ENCODE results near the gene DENND2C.

DENND2C gene

DNA sequence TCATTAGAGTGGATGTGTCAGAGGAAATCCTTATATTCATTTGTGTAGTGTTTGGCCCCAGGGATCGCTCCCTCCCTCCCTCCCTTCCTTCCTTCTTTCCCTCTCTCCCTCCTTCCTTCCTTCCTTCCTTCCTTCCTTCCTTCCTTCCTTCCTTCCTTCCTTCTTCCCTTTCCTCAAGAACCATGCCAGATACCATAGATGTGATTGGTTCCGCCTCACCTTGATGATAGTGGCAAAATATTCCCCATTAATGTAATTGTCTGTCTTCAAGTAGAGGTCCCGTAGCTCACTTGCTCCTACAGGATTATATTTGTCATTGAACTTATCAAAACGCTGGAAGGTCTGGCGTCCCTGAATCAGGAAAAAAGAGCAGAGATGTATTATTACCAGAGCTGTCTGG is 7.8 kb upstream of the DENND2C start:
- no peak for DNase-seq

DNA sequence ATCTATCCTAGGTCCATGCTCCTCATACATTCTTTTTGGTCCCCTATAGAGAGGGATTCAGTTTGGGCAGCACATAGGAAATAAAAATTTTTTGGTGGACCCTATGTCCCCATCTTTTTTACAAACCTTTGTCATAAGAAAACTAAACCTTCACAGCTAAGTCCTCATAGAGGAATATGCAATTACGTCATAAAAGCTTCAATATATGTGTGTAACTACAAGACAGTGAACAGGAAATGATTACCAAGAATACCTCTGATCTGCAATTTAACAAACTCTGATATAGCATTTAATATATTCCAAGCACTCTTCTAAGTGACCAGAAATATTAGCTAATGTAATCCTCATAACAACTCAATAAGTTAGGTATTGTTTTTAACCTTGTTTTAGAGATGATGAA is 6.3 kb upstream of the DENND2C start:
- no peak for DNase-seq

- no peak for DNase-seq
Measured at GRCh38 chr1:114671939-114672275, 2.1 kb upstream of the DENND2C start.

DNA sequence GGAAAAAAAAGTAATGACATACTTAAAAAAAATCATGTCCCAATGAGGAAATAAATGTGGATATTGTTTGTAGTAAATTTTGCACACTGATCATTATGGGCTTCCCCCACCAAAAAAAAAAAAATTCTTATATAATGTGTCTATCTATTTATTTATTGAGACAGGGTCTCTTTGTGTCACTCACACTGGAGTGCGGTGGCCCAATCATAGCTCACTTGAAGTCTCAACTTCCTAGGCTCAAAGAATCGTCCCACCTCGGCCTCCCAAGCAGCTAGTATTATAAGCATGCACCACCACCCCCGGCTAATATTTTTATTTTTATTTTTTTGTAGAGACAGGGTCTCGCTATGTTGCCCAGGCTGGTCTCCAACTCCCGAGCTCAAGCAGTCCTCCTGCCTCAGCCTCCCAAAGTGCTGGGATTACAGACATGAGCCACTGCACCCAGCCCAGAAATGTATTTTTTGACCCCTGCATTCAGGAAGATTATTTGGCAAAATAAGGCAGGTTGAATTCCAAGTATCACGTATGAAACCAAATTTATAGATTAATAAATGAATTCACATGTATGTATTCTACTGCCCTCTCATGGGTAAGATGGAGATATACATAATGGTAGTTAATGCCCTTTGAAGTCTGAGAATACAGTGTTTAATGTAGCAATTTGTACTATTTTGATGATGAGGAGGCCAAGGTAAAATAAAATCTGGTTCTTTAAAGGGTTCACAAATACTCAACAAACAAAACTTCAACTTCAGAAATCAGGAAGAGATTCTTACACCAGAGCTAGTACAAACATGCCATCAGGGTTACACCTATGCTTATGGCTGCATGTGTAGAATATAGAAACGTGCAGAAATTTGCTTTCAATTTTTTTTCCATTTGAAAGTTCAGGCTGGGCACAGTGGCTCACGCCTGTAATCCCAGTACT is 1.4 kb upstream of the DENND2C start:
- DNase-seq, result no peak

DNA sequence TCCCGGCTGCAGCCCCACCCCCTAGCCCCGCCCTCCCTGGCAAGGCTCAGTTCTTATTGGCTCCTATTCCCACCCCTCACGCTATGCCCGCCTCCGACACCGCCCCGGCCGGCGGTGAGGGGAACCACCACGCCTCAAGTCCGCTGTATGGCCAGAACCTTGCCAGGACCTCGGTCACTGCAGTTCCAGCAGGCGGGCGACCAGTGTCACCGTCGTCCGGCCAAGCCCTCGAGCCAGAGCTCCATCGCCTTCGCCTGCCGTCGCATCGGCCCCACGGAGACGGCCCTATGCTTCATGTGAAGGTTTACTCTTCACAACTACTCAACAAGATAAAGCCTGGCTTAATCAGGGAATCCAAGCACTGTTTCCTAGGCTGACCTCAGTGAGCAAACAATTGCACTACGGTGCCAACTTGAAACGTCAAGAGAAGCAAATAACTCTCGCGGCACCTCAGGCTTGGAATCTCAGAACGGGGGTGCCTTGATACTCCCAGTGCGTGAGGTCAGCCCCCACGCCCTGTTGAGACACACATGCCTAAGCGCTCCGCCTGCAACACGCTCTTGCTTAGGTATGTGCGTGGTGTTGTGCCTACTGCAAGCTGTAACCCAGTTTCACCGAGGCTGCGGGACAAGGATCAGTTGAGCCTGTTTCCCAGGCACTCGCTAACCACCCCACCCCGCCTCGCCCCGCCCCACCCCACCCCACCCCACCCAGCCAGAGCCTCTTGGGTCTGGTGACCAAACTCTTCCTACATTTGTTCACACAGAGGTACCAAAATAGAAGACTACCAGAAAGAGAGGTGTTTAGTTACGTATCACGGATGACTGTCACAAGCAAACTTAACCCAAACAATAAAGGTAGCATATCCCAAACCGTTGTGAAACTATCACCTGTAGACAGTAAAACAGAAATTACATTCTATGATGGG is 498 bp upstream of the DENND2C start:
- peak; percentile 98 for DNase-seq

GRCh38 chr1:114668784-114669561 is 876 bp downstream of the DENND2C start:
- no peak for DNase-seq

GRCh38 chr1:114668373-114668772 is 1.5 kb downstream of the DENND2C start:
- DNase-seq, result no peak

GRCh38 chr1:114666954-114667353 is 2.9 kb downstream of the DENND2C start:
- DNase-seq, result no peak

DNA sequence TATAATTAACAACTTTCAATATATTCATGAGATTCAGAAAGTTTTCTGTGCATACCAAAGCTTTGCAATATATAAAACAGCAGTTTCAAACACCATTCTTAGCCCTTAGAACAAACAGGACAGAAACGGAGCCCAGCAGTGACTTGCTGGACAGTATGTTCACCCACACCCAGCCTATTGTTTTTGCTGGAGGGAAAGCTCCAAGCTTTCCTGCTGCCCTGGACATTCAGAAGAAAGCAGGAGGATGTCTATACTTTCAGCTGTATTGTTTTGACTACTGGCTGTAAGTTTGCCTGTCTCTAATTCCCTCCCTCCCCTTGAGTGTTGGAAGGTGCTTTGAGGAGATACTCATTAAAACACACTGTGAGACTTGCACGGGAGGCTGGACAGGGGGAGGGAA is 9.6 kb downstream of the DENND2C start:
- no peak for DNase-seq

DNA sequence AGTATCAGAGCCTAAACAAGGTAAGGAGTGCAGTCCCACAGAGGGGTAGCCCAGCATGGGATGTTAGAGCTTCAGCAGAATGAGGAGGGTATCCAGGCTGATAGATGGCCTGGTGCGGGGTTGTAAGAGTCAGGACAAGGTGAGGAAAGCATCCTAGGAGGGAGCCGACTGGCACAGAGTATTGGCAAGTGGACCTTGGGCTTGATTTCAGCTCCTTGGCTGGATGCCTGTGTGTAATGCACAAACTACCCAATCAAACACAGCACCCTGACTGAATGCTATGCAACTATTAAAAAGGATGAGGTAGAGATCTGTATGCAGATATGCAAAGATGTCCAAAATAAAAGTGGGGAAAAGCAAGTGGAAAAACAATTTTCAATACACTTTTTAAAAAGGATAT is 18.0 kb downstream of the DENND2C start:
- no peak for DNase-seq

GRCh38 chr1:114648503-114648902 is 21.3 kb downstream of the DENND2C start:
- DNase-seq, result no peak

DNA sequence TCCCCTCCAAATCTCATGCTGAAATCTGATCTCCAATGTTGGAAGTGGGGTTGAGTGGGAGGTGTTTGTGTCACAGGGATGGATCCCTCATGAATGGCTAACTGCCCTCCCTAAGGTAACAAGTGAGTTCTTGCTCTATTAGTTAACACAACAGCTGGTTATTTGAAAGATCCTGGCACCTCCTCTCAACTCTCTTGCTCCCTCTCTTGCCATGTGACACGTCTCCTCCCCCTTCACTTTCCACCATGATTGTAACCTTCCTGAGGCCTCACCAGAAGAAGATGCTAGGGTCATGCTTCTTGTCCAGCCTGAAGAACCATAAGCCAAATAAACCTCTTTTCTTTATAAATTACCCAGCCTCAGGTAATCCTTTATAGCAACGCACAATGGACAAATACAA is 28.5 kb downstream of the DENND2C start:
- no peak for DNase-seq

- no peak for DNase-seq
Measured at GRCh38 chr1:114638910-114639309, 30.9 kb downstream of the DENND2C start.

DNA sequence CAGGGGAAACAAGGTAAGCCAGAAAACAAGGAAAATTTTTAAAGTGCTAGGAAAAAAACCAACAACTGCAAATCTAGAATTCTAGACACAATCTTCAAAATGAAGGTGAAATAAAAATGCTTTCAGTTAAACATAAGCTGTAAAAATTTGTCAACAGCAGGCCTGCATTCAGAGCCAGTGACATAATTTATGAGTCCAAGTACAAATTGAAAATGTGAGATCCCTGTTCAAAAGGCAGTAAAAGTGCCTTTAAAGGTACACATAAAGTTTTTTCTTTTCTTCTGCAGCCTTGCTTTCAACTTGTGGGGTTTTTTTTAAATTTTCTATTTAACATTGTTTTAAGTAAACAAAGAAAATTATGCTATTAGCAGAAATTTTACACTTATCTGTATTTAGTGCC is 37.4 kb downstream of the DENND2C start:
- DNase-seq, result no peak

DNA sequence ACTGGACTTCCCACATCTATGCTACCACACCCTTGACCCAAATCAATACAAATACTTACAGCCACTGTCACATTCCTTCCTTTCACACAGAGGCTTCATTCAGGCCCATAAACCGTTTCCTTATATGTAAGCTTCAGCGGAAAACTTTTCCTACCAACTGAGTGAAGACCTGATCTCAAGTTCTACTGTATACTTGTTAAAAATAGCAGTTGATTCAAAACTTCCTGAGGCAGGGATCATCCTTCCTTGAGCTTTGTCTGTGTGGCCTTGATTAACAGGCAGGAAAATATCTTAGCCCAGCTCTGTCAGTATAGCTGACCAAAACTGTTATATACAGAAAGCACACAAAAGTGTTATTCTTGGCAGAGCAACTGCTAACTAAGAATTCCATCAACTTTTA is 42.7 kb downstream of the DENND2C start:
- no peak for DNase-seq

DNA sequence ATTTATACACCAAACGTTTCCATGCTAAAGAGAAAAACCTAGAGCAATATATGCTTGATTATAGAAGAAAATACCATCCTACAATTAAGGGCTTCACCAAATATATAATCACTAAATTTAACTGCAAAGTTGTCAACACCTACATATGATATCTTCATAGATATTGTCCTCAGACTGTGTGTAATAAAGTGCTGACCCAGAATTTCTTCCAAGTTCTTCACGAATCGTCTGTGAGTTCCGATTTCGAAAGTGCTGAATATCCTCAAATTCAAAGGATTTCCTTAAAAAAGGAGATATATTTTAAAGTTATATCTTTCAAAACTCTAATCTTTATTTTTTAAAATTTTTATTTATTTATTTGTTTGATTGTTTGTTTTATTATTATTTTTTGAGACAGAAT is 46.5 kb downstream of the DENND2C start:
- no peak for DNase-seq

DNA sequence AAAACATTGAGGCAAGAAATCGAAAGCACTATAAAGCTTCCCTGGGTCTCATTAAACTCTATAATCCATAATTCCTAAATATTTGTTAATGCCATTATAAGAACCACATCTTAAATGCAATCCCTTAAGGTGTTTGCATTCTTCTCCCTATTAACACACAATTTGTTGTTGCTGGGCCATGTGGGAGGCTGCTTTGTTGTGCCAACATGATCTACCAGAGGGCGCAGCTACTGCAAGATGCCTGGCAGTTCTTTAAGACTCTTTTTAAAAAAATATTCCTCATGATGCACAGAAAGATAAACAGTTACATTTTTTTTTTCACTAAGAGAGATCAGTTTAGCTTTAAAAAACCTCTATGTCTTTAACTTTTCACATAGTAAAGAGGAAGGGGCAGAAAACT is 49.4 kb downstream of the DENND2C start:
- no peak for DNase-seq

GRCh38 chr1:114618606-114619005 is 51.2 kb downstream of the DENND2C start:
- DNase-seq, result no peak

- no peak for DNase-seq
Measured at GRCh38 chr1:114610546-114611245, 59.2 kb downstream of the DENND2C start.

GRCh38 chr1:114609826-114610225 is 60.0 kb downstream of the DENND2C start:
- DNase-seq, result no peak

GRCh38 chr1:114609026-114609425 is 60.8 kb downstream of the DENND2C start:
- no peak for DNase-seq

DNA sequence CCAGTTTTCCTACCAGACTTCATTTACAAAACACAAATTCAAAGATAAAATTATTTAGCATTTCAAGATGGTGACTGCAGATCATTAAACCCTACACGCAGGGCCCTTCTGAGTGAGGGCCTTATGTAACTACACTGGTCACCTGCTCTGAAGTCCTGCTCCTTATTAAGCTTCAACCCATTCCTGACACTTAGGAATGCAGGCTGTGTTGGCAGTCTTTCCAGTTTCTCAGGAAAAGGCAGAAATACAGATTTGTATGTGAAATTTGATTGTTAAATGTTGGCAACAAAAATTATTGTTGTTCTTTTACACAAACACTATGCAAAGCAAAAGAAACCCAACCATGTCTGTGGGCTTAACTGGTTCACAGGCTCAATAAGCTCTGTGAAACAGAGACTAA is 62.6 kb downstream of the DENND2C start:
- no peak for DNase-seq

GRCh38 chr1:114597949-114598348 is 71.9 kb downstream of the DENND2C start:
- DNase-seq, result no peak

All from islet precursor cell (in vitro differentiated cells).